ENCODE measurements around the gene TOR2A.
"Not testable (repeated sequence)": the region's sequence is repeated elsewhere in the genome, so short reads cannot be mapped to it uniquely, and the experiment has no call there.

The TOR2A gene

GRCh38 chr9:127734747-127735529 lies at the start of gene TOR2A:
Gene TOR2A (minus strand): TSS chr9:127735294. CDS start chr9:127735270, 24 bp downstream.
- DNase-seq (ENCODE audit: low spot score) (peak; percentile 93), FAIRE-seq (peak; percentile 75)

GRCh38 chr9:127783111-127784008 lies 48.3 kb upstream of the TOR2A start:
- DNase-seq (ENCODE audit: low spot score) (no peak), FAIRE-seq (no peak)

GRCh38 chr9:127781806-127782205 lies 46.7 kb upstream of the TOR2A start:
- no peak for DNase-seq (ENCODE audit: low spot score)
- no peak for FAIRE-seq

GRCh38 chr9:127780909-127781308 lies 45.8 kb upstream of the TOR2A start:
- DNase-seq (ENCODE audit: low spot score); FAIRE-seq: not testable (repeated sequence)

- FAIRE-seq (no peak), DNase-seq (ENCODE audit: low spot score) (no peak)
Measured at GRCh38 chr9:127780126-127780885, 45.2 kb upstream of the TOR2A start.

- DNase-seq (ENCODE audit: low spot score) = no peak
- no peak for FAIRE-seq
Measured at GRCh38 chr9:127779136-127779981, 44.3 kb upstream of the TOR2A start.

- no peak for FAIRE-seq
- DNase-seq (ENCODE audit: low spot score) = no peak
Measured at GRCh38 chr9:127778280-127779135, 43.4 kb upstream of the TOR2A start, which contains the start of gene SH2D3C. Gene SH2D3C (minus strand): TSS chr9:127778666. CDS start chr9:127778627, 39 bp downstream.

GRCh38 chr9:127777368-127777980 lies 42.4 kb upstream of the TOR2A start:
- no peak for DNase-seq (ENCODE audit: low spot score)
- no peak for FAIRE-seq

GRCh38 chr9:127776924-127777289 lies 41.8 kb upstream of the TOR2A start:
- DNase-seq (ENCODE audit: low spot score) (no peak), FAIRE-seq (no peak)

- DNase-seq (ENCODE audit: low spot score) = no peak
Measured at GRCh38 chr9:127776195-127776923, 41.3 kb upstream of the TOR2A start.

GRCh38 chr9:127773981-127774380 lies 38.9 kb upstream of the TOR2A start:
- DNase-seq (ENCODE audit: low spot score) = no peak
- FAIRE-seq = no peak

More at GRCh38 chr9:127776195-127776923, 41.3 kb upstream of the TOR2A start:
- FAIRE-seq = no peak

GRCh38 chr9:127773272-127773671 lies 38.2 kb upstream of the TOR2A start:
- FAIRE-seq (no peak), DNase-seq (ENCODE audit: low spot score) (no peak)

- FAIRE-seq = no peak
- no peak for DNase-seq (ENCODE audit: low spot score)
Measured at GRCh38 chr9:127772603-127773002, 37.5 kb upstream of the TOR2A start.

GRCh38 chr9:127771570-127772189 lies 36.6 kb upstream of the TOR2A start:
- DNase-seq (ENCODE audit: low spot score) = no peak
- no peak for FAIRE-seq

GRCh38 chr9:127770905-127771569 lies 35.9 kb upstream of the TOR2A start:
- FAIRE-seq (peak; percentile 75), DNase-seq (ENCODE audit: low spot score) (peak; percentile 94)

- FAIRE-seq (no peak), DNase-seq (ENCODE audit: low spot score) (no peak)
Measured at GRCh38 chr9:127770583-127770904, 35.5 kb upstream of the TOR2A start.

GRCh38 chr9:127769929-127770582 lies 35.0 kb upstream of the TOR2A start:
- DNase-seq (ENCODE audit: low spot score) = no peak
- FAIRE-seq = no peak

Data from RCC 7860 (cell line).